Transverse colon (tissue), 4 donors: Measurements from ENCODE around the gene CD37.

Experiments used
- POLR2AphosphoS5 ChIP-seq, 3 donors: sonication (generic); formaldehyde crosslinking; IDR thresholded peaks; one replicate each; pipeline ENCODE4 v1.6.1; 2016; ENCODE audit warnings: antibody characterized with exemption in 3 of 3
- TF ChIP-seq, protein P1 (sequence below), 5 experiments: fragments of 200-600 bp in 3 of 5; fragments of 450-650 bp in 2 of 5; sonication (generic) in 3 of 5; IDR thresholded peaks; 1 replicate in 2 of 5; 2 replicates in 3 of 5; pipeline ENCODE4 v1.5.1; 2016 to 2017; ENCODE audit warnings: antibody characterized with exemption in 5 of 5, inconsistent platforms in 3 of 5, mild to moderate bottlenecking in 2 of 5, moderate library complexity in 1 of 5

DNA sequence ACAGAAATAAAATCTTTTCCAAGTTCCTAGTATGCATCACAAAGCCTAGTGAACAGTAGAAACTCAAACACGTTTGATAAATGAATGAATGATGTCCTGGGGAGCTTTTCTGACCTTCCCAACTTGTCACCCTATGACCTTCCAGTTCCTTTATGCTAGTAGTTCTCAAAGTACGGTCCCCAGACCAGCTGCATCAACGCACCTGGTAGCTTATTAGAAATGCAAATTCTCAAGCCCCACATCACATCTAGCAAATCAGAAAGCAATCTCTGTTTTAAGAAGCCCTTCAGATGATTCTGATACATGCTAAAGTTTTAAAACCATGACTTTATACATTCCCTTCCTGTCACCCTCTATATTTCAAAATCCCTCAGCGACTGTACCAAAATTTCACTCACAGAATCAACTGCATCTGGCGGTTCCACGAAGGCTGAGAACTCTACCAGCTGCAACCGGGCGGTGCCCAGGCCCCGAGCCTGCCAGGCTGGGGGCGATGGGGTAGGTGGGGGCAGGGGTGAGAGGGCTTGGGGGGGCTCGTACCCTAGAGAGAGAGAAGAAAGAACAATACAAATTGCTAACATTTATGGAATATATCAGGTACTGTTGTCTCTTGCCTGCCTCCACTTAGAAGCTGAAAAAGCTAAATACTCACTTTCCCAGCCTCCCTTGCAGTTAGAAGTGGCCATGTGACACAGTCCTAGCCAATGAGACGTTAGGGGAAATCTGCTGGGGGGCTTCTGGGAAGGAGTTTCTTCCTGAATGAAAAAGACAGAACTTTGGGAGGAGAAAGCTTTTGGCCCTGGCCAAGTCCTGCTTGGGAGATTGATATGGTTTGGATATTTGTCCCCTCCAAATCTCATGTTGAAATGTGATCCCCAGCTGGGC, 13.3 kb downstream of the CD37 start:
- TF ChIP-seq POLR2AphosphoS5 (IDR thresholded peaks at IDR 0.05) = no peak
- TF ChIP-seq, protein P1, sequence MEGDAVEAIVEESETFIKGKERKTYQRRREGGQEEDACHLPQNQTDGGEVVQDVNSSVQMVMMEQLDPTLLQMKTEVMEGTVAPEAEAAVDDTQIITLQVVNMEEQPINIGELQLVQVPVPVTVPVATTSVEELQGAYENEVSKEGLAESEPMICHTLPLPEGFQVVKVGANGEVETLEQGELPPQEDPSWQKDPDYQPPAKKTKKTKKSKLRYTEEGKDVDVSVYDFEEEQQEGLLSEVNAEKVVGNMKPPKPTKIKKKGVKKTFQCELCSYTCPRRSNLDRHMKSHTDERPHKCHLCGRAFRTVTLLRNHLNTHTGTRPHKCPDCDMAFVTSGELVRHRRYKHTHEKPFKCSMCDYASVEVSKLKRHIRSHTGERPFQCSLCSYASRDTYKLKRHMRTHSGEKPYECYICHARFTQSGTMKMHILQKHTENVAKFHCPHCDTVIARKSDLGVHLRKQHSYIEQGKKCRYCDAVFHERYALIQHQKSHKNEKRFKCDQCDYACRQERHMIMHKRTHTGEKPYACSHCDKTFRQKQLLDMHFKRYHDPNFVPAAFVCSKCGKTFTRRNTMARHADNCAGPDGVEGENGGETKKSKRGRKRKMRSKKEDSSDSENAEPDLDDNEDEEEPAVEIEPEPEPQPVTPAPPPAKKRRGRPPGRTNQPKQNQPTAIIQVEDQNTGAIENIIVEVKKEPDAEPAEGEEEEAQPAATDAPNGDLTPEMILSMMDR (IDR thresholded peaks at IDR 0.05) = no peak
